ENCODE results near the gene RAB27B.

GRCh38 chr18:54822872-54823845 lies 5.1 kb upstream of the RAB27B start:
- TF ChIP-seq CTCF (conservative IDR thresholded peaks at IDR 0.05) (no peak), EZH2 (IDR thresholded peaks at IDR 0.05; ENCODE audit: low read depth) (no peak)

Data from PC-9 (cell line).